Hematopoietic multipotent progenitor cell treated with erythropoietin and hydrocortisone succinate and interleukin-3 and kit ligand, for 8 days (in vitro differentiated cells): ENCODE results near the gene AKAP17A.
A peak's percentile ranks its signal among the peaks of the same experiment; 100 is the strongest.
"Not testable (repeated sequence)": the region's sequence is repeated elsewhere in the genome, so short reads cannot be mapped to it uniquely, and the experiment has no call there.

ENCODE experiments used
- DNase-seq: peaks from one replicate; pipeline ENCODE4 v3.0.0-alpha.2; 2015

AKAP17A gene

GRCh38 chrX:1591102-1591862 is at the start of gene AKAP17A:
AKAP17A (plus strand) TSS chrX:1591604; CDS start chrX:1593463, 1,859 bp downstream.
- peak; percentile 95 for DNase-seq

GRCh38 chrX:1542994-1543725 is 48.2 kb upstream of the AKAP17A start:
- no peak for DNase-seq

- DNase-seq, result no peak
These were observed 45.5 kb upstream of the AKAP17A start for GRCh38 chrX:1545776-1546408.

- no peak for DNase-seq
These were observed 44.6 kb upstream of the AKAP17A start for GRCh38 chrX:1546691-1547251.

GRCh38 chrX:1551959-1552546 is 39.4 kb upstream of the AKAP17A start:
- DNase-seq, result no peak

- DNase-seq, result no peak
These were observed 36.8 kb upstream of the AKAP17A start for GRCh38 chrX:1554469-1555210.

GRCh38 chrX:1555370-1555769 is 36.0 kb upstream of the AKAP17A start:
- no peak for DNase-seq

- DNase-seq, result not testable (repeated sequence)
These were observed 34.0 kb upstream of the AKAP17A start for GRCh38 chrX:1557442-1557841.

GRCh38 chrX:1558761-1559468 is 32.5 kb upstream of the AKAP17A start:
- peak; percentile 24 for DNase-seq

- no peak for DNase-seq
These were observed 30.2 kb upstream of the AKAP17A start for GRCh38 chrX:1561164-1561563.

- not testable (repeated sequence) for DNase-seq
These were observed 27.3 kb upstream of the AKAP17A start for GRCh38 chrX:1564077-1564476.

GRCh38 chrX:1564750-1565683 is 26.4 kb upstream of the AKAP17A start:
- DNase-seq, result no peak

GRCh38 chrX:1574181-1574580 is 17.2 kb upstream of the AKAP17A start:
- DNase-seq, result not testable (repeated sequence)

GRCh38 chrX:1576201-1576992 is 15.0 kb upstream of the AKAP17A start:
- DNase-seq, result no peak

GRCh38 chrX:1577845-1578244 is 13.6 kb upstream of the AKAP17A start:
- DNase-seq, result no peak

GRCh38 chrX:1578511-1579173 is 12.8 kb upstream of the AKAP17A start:
- no peak for DNase-seq

- peak; percentile 90 for DNase-seq
These were observed 10.3 kb upstream of the AKAP17A start for GRCh38 chrX:1581132-1581531.

GRCh38 chrX:1582686-1583437 is 8.5 kb upstream of the AKAP17A start:
- DNase-seq, result peak; percentile 38
